NCI-H2196 treated with DMSO at 0.1 percent for 48 hours (cell line): ENCODE measurements around the gene CDK14.

Experiments
- DNase-seq: peaks from one replicate; lab custom pipeline; 2025; ENCODE audit not compliant: unreplicated experiment; lab: John Stamatoyannopoulos, UW

The CDK14 gene

DNA sequence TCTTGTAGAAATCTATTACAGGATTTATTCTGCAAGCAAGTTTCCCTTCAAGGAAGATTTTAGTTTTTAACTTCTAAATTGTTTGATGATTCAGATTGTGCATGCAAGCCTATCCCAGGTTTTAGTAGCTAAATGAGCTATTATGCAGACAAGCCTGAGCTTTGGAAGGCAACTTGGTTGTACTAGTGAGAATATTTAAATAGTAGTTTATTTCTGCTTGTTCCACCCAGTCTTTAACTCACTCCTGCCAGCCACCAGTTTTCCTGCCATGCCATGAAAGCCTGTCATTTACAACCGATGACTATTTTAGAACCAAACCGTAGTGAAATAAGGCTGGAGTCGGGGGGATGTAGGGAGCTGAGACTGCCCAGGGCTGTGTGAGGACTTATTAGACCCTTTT is 343.5 kb downstream of the CDK14 start:
- no peak for DNase-seq

DNA sequence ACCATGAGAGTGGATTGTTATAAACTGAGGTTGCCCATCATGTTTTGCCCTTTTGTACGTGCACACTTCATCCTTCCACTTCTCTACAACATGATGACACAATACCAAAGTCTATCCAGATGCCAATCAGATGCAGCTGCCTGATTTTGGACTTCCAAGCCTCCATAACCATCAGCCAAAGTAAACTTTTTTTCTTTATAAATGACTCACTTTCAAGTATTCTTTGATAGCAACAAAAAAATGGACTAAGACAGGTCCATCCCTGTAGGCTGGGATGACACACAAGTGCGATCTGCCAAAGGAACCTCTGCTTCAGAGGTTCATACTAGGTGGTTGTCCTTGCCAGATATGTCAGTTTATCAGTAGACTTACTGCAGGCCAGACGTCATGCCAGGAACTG is 347.9 kb downstream of the CDK14 start:
- DNase-seq: no peak

DNA sequence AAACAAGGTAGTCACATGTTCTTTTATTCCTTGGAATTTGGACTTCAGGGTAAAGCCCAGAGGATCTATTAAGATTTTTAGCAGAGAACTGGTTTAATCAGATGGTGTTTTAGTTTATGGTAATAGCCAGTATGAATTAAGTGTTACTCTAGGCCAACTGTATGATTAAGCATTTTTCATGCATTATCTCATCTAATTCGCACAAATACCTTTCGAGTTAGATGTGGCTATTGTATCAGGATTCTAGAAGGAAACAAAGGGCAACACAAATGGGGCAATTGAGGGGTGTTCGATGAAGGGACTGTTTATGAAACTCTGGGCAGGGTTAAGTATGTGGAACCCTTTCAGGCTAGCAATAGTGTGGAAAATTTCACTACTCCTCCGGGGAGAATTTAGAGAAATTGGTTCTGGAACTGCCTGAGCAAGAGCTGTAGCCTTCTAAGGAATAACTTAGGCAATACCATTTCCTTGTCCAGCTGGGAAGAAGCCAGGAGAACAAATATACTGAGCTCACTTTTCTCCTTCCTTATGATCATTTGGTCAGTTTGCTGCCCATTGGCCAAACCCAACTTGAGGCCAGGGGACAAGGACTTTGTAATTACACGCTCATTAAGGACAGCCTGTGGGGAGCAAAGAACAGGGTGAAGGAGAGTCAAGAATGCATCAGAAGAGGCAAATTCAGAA is 349.1 kb downstream of the CDK14 start:
- DNase-seq: no peak

DNA sequence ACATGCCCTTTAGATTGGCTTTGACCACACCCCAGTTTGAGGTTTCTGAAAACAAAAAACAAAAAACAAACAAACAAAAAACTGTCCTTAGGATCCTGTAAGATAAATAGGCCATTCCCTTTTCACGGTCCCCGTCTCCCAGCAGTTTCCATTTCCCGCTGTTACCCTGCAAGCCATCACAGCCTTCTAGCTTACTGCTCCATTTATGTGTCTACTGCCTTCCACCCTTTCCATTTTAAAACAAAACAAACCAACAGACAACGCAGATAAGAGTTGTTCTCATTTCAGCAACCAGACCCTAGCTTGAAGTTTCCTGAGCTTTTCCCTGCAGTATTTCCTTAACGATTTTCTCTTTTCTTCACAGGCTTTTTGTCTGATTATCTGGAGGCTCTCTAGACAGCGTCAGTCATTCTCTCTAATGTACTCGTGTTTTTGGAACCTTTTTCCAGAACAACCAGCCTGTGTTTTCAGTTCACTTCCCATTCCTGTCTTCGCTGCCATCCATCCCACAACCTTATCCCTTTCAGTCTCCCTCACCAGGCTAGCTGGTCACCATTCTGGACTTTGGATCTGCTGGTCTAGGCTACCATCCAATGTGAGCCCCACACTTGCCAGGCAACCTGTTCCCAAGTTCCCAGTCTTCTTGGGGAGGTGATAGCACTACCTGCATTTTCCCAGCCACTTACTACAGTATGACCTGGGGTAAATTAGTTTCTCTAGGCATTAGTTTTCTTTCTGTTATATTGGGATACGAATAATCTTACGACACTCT is 350.8 kb downstream of the CDK14 start:
- no peak for DNase-seq

DNA sequence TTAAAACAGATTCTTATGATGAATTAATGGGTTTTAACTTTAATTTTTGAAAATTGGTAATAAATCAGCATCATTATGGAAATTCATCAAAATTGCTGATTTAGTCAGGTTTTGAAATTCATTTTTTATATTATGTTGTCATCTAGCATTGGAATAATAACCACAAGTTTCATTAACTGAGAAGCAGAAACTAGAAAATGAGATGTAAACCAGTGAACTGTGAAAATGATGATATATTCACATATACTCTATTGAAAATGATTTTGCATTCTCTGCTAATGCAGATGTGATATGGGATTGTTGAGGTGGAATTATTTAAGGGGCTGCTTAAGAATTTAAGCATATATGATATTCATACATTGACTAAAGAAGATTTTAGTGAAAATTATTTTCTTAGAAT is 352.0 kb downstream of the CDK14 start:
- no peak for DNase-seq

DNA sequence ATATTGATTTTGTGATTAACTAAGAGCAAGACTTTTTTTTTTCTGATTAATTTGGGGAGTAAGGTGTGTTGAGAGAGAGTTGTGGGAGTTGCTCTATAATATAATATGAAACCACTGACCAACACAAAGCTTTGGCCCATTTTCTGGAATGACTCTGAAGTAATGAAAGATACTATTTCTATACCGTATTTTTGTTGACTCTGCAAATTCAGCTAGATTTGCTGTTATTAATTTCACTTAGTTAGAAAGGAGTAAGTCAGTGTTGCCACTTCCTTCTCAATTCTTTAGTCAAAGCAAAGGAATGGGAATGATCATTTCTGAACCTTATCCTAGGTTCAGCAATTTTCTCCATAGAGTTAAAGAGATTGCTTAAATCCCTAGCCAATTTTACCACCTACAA is 355.1 kb downstream of the CDK14 start:
- DNase-seq: no peak

DNA sequence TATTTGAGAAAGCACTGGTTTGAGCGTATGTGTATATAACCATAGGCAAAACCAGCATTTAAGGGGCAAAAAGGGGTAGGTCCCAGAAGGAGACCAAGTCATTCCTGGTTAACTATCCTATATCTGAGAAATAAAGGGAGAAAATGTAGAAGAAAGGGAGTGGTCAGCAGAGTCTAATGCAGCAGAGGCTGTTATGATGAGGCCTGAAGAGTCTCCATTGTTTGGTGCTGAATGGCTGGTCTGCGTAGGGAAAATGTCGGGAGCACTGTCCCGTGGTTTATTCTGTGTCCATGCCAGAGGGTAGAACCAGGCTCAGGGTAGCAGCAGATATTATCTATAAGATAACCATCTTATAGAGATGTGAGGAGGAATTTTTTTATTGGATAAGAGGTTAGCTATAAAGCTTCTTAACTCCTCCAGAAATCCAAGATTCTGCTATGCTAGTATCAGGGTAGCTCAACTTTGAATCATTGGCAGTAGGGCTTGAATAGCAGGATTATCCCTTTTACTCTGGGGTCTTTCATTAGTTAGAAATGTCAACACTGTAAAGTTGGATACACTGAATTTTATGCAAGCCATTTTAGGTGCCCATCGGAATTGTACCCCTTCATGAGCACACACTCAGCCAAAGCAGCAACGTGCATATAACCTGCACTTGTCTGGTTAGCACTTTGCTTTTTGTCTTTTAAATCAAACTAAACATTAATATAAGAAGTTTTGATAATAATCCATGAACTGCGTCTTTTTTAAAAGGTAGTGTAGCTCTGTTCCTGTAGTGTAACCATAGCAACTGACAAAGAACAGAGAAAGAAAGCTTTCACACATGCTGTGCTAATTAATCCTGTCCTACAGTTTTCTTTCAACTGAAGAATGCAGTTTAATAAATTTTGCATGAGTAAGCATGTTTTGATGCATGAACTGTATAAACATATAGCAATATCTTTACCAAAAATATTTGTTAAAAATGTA is 356.1 kb downstream of the CDK14 start:
- no peak for DNase-seq

DNA sequence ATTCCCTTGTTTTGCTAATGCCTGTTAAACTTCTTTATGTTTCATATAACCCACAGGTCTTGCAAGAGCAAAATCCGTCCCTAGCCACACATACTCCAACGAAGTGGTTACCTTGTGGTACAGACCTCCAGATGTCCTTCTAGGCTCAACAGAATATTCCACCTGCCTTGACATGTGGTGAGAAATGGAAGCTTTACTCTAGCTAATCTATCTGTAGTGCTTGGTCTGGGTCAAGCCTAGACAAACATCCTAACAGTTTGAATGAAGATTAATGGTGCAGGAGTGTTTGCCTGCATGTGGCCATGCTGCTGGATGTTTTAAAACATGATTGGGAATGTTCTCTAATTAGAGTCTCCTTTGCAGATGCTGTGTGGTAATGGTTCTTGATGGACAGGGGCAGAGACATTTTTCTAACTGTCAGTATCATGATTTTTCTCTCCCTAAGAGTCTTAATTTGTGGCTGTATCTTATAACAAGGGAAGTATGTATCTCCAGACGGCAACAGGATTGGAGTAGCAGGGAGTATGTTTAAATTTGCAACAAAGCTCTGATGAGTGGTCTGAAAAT is 359.6 kb downstream of the CDK14 start:
- DNase-seq: no peak

DNA sequence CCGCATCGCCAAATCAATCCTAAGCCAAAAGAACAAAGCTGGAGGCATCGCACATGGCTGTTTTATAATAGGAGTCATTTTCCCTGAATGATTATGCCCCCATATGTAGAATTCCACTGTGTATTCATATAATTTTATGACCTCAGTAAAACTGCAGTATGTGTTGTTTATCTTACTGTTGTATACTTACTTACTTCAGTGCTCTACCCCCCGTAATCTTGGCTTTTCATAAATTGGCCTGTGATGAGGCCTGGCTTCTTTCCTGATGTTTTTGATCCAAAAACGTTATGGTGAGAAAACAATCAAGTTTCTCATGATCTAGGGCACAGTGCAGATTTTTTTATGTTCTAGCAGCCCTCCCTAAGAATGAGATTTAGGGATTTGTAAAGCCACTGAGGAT is 361.8 kb downstream of the CDK14 start:
- no peak for DNase-seq

DNA sequence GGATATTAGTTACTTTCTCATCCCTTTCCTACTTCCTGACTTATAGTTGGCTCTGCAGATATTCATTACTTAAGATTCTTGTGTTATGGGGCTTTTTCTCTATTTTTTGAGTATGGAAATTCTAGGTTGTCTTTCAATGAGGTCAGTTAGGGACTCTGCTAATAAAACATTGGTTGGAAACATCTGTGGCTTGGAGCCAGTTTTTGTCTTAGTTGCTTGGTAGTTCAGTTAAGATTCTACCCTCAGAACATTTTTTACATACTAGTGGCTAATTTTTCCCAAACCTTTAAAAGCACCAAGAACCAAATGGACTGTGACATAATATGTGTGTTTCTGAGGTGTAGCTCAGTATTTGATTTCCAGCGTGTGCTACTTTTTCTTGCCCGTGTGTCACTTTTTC is 362.5 kb downstream of the CDK14 start:
- no peak for DNase-seq

DNA sequence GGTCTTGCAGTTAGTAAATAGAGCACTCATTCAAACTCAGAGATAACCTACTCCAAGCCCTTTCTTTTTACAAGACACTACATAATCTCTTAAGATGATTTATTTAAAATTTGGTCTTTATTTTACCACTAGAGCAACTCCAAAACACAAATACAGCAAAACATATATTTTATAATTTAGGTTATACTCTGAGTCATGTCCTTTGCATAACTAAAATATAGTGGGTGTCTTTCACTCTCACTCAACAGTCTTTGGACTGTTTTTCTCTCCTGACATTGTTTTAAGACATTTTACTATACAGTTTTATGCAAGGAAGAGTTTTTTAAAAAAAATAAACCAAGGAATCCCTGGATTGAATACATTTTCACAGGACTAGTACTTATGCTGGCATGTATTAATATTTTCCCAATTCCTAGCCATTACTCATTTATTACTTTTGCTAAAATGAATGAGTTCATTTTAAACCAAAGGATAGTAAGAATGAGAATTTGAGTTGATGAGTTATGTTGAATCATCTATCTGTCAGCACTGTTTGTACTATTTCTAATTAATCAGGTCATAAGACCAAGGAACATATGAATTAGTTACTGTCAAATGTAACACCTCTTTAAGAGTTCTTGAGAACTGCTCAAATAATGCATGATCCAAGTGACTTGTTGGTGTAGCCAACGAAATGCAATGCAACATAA is 365.1 kb downstream of the CDK14 start:
- DNase-seq: no peak

DNA sequence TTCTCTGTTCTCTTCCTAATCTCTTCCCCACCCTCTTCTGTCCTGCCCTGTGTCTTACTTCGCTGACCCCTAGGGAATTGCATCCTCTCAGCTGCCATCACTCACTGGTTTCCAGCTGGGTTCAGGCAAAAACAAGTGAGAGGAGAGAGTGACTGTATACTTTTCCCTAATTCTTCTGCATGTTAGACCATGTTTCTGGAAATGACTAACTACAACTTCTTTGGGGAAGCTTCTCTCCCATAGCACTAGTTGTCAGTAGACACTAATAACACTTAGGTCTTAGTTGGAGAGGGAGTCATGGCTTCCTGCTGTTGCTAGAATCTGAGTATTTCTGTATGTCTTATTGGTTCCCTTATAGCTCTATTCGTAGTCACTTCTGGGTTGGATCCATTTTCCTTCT is 369.1 kb downstream of the CDK14 start:
- DNase-seq: no peak

DNA sequence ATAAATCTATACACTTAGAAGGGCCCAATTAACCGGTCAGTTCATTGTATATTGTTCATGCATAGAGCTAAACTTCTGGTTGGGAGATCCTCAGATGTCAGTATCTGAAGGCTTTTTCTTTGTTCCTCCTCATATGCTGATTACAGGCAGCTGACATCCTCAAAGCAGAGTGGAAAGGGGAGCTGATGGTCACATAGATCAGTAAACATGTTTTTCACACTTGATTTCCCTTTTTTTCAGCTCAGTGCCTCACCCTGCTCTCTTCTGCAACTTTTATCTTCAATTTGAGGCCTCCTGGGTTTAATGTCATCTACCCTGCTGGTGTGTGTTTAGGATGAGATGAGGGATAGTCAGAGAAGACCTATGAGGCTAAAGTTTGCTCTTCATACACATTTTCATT is 370.2 kb downstream of the CDK14 start:
- no peak for DNase-seq

DNA sequence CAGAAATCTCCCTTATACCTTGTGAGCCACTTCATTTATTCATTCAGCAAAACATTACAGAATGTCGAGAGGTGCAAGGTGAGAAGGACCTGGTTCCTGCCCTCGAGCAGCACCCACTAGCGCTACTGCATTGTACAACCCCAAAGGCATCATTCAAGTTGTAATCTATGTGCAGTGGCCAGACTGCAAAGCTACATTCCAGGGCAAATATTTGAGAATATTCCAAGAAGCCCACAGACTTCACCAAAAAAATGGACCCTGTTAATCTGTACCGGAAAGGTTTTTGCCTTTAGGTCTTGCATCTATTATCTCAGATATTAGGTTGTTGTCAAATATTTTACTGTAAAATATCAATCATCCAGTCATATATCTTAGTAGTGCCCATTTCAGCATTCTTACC is 372.8 kb downstream of the CDK14 start:
- no peak for DNase-seq

DNA sequence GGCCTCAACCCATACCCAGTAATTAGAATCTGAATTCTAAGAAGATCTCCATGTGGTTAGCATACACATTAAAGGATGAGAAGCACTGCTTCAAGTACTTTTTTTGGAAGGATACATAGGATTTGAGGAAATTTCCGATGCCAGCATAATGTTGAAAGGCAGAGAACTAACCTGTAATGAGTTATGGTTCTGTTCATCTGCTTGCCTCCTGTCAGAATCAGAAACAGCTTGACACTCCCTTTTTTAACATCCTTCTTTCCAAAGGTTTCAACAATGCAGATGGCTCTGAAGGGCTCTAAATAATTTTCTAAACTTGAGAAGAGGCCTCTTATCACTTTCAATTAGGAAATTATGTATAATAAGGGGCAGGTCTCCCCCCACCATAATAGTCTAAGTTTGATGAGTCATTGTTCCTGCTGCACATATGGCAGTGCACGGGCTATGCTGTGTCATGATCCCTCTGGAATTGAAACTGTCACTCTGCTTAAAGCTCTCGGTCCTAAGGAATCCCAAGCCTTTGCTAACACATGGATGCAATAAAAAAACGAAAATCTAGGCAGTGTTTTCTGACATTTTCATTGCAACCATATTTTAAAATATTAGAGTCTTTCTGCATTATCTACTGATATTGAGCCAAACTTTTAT is 376.9 kb downstream of the CDK14 start:
- no peak for DNase-seq

DNA sequence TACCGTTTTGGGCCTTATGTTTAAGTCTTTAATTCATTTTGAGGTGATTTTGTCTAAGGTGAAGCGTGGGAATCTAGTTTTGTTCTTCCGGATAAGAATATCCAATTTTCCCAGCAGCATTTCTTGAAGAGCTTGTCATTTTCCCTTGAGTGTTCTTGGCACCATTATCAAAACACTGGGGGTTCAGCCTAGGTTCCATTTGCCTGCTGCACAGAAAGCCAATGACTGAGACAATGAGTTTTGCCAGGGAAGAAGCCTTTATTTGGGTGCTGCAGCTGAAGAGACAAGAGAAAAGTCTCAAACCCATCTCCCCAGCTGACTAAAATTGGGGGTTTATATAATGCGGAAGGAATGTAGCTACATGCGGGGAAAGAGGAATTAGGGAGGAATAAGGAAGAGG is 380.9 kb downstream of the CDK14 start:
- DNase-seq: no peak

DNA sequence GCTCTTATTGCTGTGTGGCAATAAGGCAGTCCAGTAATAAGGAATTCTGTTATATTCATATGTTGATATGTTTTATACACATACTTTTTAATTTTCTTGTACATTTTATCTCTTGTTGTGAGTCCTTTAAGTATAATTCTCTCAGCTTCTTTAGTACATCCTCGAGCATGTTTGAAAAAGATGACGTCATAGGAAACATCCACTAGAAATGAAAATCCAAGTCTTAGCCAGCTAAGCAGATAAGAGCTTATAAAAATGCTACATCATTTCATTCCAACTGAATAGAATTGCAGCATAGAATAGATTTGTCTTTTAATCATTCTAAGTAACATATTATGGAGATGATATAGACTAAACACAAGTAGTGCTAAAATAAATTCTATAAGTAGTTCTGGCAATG is 384.4 kb downstream of the CDK14 start:
- DNase-seq: no peak

DNA sequence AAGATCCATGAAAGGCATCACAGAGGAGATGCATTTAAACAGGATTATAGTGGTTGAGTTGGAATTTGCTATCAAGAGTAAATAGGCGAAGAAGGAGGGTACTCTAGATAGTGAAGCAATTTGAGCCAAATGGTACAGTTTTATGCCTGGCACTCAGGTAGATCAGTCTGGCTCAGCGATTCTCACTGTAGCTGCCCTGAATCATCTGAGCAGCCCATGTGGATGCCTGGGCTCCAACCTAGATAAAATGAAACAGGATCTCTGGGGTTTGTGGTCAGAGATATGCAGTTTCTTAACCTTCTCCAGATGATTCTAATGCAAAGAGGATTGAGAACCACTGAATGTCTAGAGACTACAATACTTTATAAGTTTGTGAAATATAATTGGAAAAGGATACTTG is 386.1 kb downstream of the CDK14 start:
- DNase-seq: no peak

DNA sequence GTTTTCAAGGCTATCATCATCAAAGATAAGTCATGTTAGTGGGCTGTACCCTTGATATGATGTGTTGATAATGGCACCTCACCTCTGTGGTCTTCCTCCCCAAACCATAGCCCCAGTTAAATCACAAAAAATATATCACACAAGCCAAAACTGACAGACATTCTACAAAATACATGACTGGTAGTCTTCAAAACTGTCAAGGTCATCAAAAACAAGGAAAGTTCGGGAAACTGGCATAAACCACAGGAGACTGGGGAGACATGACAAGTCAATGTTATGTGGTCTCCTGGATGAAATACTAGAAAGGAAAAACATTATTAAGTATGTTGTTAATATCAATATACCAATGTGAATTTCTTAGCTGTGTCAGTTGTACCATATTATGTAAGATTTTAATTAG is 388.6 kb downstream of the CDK14 start:
- DNase-seq: no peak

DNA sequence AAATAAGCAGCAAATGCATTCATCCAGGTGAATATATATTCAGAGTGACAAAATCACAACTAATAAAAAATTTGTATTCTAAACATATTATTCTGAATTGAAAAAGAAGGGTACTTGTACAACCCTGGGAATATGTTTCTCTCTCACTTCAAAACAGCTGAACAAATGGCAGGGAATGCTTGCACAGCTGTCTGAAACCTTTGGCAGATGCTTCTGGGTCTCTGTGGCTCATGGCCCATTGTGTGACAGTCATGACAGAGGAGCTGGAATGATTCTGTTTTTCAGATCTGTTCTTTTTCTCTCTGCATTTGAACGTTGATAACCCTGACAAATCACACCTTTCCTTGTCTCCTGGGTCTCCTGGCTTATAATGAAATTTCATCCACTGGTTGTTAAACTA is 392.4 kb downstream of the CDK14 start:
- peak; percentile 21 for DNase-seq
